Stimulated activated CD4-positive, alpha-beta T cell treated with anti-CD3 and anti-CD28 coated beads, Interleukin-2, amount 100 ng/mL, for 4 hours (primary cell): ENCODE results near the gene MFRP.
A peak's percentile ranks its signal among the peaks of the same experiment; 100 is the strongest.

Experiments
- DNase-seq: peaks from one replicate; pipeline ENCODE4 v3.0.0-alpha.2; 2020; ENCODE audit warnings: low read depth

The MFRP gene

GRCh38 chr11:119373059-119373920, 26.8 kb upstream of the MFRP start:
- no peak for DNase-seq

DNA sequence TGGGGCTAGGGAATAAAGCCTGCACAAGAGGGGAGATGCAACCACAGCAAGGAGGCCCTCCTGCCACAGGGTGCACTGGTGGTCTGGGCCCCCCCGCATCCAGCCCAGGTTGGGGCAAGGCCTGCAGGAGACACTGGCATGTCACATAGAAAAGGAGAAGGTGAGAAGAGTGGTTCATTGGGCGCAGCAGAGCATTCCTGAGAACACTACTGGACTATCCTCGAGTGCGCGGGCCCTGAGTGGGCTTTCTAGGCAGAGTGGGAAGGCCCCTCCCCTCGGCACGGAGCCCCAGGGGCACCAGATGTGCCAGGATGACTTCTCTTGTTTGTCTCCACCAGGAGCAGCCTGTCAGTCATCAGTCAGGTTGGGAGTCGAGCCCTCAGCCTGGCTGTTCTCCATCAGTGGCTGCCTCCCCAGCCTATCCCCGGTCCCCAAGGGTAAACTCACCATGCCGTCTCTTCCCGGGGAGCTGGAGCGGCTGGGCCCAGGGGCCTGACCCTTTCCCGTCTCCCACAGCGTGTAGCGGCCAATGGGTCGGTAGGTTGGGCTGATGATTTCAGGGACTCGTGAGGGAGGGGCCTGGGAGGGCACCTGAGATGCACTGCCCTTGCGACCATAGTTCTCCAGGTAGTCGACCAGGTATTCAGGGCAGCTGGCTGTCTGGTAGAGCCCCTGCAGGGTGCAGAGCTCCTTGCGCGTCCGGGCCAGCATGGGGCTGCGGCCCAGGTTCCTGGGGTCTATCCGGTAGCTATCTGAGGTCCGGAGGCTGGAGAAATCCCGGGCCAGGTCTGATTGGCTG, 26.0 kb upstream of the MFRP start:
- DNase-seq, result no peak

DNA sequence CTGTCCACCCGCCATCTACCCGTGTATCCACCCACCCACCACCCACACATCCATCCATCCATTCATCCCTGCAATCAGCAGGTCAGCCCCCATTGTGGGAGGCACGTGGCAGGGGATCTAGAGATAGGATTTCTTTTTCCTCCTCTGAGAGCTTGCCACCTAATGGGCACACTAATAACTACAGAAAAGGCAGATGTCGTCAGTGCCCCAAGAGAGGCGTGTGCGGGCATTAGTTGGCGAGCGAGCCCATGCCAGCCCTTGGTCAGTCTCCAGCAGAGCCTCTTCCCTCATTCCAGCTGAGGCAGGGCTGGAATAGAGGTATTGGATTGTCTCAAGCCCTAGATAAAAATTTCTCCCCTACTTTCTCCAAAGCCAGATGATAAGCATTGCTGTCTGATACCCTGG, 25.3 kb upstream of the MFRP start:
- no peak for DNase-seq

- no peak for DNase-seq
Measured at GRCh38 chr11:119371067-119371601, 24.6 kb upstream of the MFRP start.

DNA sequence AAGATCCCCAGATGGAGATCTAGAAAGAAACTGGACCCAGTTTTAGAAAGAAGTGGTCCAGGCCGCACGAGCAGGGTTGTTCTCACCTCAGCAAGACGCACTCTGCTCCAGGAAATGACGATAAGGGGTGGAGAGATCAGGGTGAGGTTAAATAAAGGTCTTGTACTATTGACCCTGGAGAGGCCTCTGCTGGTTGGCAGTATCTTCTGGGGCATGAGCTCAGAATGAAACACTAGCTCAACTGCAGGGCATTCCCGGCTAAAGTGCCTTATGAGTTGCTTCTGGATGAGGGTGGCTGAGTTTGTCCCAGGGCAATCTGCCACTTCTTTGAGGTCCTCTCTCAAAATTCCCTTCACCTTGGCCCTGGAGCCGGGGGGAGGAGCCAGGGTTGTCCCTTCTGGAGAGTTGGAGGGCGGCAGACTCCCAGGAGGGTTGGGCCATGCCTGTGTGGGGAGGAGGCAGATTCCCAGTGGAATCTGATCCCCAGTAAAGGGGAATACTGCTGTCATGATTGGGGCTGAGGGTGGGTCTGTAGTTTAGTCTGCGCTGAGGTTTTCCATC, 24.1 kb upstream of the MFRP start:
- no peak for DNase-seq

DNA sequence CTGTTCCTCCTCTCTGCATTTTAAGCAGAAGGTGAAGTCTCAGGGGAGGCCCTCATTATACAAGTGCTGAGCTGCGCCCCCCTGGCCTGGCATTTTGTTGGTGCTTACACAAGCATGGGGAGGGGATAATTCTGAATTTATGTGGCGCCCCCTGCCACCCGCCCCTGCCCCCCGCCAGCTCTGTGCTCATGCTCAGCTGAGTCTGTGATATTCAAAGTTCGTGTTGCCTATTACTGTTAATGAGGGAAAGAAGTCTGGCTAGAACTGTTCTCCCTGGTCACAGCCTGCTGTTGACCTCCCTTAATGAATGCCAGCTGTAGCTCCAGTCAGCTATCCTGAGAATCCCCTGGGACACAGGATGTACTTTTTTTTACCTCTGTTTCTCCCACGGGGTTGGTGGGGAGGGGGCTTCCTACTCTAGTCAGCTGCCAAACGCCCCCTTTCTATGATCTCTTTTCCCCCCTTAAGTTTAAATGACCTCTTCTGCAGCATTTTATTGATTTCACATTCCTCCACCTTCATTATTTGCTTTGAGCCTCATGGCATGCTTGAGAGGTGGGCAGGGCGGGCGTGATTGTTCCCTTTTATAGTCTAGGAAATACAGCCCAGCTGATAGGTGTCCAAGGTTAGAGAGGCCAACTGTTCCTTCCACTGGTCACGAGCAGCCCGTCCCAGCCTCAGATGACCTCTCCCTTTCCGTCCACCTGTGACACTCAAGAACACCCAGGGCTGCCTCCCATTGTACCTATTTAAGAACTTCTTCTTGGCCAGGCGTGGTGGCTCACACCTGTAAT, 22.8 kb upstream of the MFRP start:
- DNase-seq, result no peak

- no peak for DNase-seq
Measured at GRCh38 chr11:119368121-119369034, 21.9 kb upstream of the MFRP start.

DNA sequence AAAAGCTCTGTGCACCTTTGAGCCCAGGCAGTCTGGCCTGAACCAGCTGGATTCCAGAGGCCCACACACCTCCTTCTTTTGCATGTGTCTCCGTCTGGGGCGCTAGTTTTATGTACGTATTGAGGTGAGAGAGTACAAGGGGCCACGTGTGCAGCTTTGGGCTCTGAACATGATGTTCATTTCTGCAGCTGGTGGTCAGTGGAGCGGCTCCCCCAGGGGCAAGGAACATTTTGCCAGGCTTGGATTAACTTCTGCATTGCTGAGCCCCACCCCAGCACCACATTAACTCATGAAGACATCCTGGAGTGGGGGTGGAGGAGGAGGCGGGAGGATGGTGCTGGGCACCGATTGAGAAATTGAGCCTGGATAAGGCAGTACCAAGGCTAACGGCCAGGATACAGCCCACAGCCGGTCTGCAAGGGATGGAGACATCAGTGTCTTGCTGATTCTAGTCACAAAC, 21.2 kb upstream of the MFRP start:
- DNase-seq, result no peak

DNA sequence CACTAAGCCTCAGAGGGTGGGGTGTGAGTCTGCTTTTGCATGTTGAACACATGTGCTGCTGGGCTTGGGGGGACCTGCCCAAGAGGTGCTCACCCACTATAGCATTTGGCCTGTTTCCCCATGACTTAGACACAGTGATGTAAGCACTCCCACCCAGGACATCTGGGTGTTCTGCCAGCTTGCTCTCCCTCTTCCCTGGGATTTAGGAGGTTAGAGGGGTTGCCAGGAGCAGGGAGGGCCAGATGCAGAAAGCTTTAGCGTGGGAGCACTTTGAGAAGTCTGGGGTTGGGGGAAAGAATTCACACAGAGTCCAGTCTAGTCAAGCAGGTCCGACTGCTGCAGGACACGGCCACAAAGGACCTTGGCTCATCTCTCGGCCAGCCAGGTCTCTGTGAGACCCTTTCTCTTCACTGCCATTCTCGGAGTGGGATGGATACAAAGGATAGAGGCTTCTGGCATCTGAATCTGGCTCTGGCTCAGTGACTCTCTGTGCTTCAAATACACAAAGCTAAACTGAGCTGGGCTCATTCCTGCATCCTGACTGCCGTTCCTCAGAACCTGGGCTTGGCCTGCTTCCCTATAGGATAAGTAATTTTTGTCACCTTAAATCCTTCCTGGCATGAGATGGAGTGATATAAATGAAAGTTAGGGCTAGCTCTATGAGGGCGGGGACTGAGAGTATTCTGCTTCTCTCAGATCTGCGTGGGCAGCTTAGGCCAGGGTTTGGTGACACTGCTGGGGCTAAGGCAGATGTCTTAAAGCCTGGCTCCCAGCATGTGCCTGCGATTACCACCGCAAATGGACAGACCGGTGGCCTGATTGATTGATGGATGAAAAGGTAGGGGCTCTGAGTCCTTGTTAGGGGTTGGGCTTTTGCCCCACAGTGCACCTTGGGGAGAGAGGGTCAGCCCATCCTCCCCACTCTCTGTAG, 20.4 kb upstream of the MFRP start:
- DNase-seq, result no peak

DNA sequence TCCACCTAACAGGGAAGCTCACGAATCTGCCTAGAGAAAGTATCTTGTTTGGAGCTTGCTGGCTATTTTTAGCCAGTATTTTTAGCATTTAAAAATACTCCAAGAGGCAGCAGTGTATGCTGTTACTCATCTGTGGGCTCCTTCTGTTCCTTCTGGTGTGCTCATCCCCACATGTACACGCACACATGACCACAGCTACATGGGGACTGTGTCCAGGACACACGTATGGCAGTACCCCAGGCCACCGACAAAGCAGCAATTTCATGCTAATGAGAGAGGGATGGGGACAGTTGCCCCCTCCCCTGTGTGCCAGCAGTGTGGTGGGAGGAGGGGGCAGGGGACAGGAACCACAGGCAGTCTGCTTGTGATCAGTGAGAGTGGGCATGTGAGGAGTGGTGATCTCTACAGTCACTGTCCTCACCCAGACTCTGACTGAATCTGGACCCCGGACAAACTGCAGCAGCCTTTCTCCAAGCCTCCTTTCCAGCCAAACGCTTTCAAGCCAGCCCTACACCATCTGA, 18.6 kb upstream of the MFRP start:
- DNase-seq, result no peak

GRCh38 chr11:119363851-119364590, 17.5 kb upstream of the MFRP start:
- peak; percentile 46 for DNase-seq

DNA sequence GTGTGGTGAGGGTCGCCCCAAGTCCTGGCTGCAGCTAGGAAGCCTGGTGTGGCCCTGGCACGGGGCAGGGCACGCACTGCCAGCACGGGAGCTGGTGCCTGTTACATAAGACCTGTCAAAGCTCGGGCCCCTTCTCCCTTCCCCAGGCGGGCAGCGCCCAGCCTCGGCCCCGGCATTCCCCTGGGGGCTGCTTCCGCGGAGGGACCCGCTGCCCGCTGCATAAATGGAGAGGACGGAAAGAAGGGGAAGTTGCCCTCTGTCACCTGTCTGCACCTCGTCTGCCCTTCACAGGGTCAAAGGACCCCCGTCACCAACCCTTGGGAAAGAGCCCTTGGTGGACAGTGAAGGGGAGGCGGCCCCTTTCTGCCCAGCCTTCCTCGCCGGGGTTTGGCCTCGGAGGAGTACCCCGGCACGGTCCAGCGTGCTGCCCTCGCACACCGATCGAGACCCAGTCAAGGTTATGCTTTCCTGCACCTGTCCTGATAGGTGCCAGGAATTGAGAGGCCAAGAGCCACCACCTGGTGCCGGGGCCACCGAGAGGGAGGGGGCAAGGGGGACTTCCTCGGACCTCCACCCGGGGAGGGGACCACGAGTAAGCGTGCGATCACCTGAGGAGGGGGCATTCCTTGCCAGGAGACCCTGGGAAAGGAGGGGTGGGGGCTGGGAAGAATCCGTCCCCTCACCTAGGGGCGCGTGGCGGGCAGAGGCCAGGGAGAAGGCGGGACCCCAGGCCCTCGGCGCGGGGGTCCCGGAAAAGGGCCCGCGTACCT, 16.8 kb upstream of the MFRP start:
- no peak for DNase-seq

GRCh38 chr11:119362741-119363080, 16.2 kb upstream of the MFRP start:
- no peak for DNase-seq

DNA sequence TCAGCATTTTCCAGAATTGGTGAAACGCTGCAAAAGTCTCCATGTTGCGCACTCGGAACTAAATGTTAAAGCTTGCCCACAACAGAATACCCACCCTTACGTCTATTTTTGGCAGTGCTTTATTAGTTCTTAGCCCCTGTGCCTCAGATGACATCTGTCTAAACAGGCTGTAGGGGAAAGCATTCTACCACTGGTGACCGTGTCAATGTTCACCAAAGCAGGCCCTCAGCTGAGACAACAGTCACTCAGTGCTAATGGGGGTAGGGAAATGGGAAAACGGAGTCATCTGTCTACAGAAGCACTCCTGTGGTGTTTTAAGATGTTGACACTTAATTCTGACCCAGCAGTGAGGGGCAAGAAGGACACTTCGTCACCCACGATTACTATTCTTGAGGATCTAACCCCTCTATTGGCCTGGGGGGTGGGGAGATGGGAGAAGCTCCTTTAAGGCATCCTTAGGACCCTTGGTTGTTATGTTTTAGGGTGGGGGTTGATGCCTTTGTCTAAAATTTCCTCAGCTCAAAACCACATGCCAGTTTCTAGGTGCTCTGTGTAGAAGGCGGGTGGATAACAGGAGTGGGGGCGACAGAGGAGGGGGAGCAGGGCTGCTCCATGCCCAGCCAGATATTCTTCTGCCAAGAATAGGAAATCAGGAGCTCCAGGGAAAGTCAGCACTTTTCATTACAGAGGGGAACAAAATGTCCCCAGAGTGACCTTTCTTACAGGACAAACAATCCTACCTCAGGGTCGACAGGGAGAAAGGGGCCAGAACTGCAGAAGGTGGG, 15.6 kb upstream of the MFRP start:
- no peak for DNase-seq

- DNase-seq, result no peak
Measured at GRCh38 chr11:119361056-119361787, 14.7 kb upstream of the MFRP start.
